Urinary bladder (tissue), 4 donors: Measurements from ENCODE around the gene ATP6V0A1. TPM values are rescaled to one million over a fixed set of nuclear protein-coding genes. Genes with fewer than 3 reads are reported as not detected.
"Not testable (repeated sequence)": the region's sequence is repeated elsewhere in the genome, so short reads cannot be mapped to it uniquely, and the experiment has no call there.

Experiments
- DNase-seq: peaks from one replicate; pipeline ENCODE4 v3.0.0-alpha.2; 2015; ENCODE audit errors: extremely low spot score
- H3K27ac ChIP-seq: one replicate; pipeline ENCODE4 v1.5.1; 2013; ENCODE audit warnings: low read depth, mild to moderate bottlenecking, moderate library complexity
- H3K36me3 ChIP-seq: one replicate; pipeline ENCODE4 v1.6.1; 2013; ENCODE audit warnings: mild to moderate bottlenecking, moderate library complexity; ENCODE audit not compliant: insufficient read depth
- H3K4me1 ChIP-seq: one replicate; pipeline ENCODE4 v1.6.1; 2013; ENCODE audit warnings: mild to moderate bottlenecking, moderate library complexity; ENCODE audit not compliant: insufficient read depth
- H3K4me3 ChIP-seq: one replicate; pipeline ENCODE4 v1.5.1; 2013; ENCODE audit warnings: low read depth, low read length
- WGBS: extraction: QIAGEN DNeasy Blood & Tissue Kit; methylation state at CpG from one replicate; pipeline ENCODE4 v1.1.7; 2013; 5-methylcytosine and 5-hydroxymethylcytosine counted together
- polyA plus RNA-seq: library from polyadenylated mRNA; stranded (reverse); fragments of 200-250 nt; gene quantifications from one replicate; pipeline ENCODE4 v1.2.3, GENCODE V29; 2013
- total RNA-seq: library from RNA; depleted of rRNA; stranded (reverse); fragments of >200 nt; gene quantifications from one replicate; pipeline ENCODE4 v1.2.3, GENCODE V29; 2014
- donor health status: healthy with polysubstance abuse.
- donor health status: healthy.

Gene ATP6V0A1
- total and polyA plus RNA-seq, 2 donors, result 36.5 to 72.1 TPM

GRCh38 chr17:42451270-42451669 is 7.4 kb upstream of the ATP6V0A1 start:
- DNase-seq, H3K27ac ChIP-seq, H3K4me1 ChIP-seq, H3K36me3 ChIP-seq, H3K4me3 ChIP-seq: not testable (repeated sequence)
- WGBS, result 83% methylated on average over 5 of the region's 5 CpGs

- 76% methylated on average over 2 of the region's 2 CpGs for WGBS
- H3K27ac ChIP-seq, result no peak overlapping the region
- DNase-seq, result no peak
- no peak overlapping the region for H3K4me3 ChIP-seq
- no peaks in the 10 kb centered on the region for H3K36me3 ChIP-seq
- no peaks in the 10 kb centered on the region for H3K4me1 ChIP-seq
These were observed 5.2 kb upstream of the ATP6V0A1 start for GRCh38 chr17:42453439-42453838.

DNA sequence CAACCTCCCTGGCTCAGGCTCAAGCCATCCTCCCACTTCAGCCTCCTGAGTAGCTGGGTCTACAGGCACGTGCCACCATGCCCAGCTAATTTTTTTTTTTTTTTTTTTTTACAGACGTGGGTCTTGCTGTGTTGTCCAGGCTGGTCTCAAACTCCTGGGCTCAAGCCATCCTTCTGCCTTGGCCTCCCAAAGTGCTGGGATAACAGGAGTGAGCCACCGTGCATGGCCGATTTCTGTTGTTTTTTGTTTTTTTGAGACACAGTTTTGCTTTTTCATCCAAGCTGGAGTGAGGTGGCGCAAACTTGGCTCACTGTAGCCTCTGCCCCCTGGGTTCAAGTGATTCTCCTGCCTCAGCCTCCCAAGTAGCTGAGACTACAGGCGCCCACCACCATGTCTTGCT is 3.7 kb upstream of the ATP6V0A1 start:
- 93% methylated on average over 6 of the region's 6 CpGs for WGBS
- H3K36me3 ChIP-seq, H3K27ac ChIP-seq, DNase-seq, H3K4me3 ChIP-seq, H3K4me1 ChIP-seq: not testable (repeated sequence)

GRCh38 chr17:42456223-42457106 is 2.2 kb upstream of the ATP6V0A1 start:
- no peak overlapping the region for H3K4me3 ChIP-seq
- no peaks in the 10 kb centered on the region for H3K4me1 ChIP-seq
- no peak for DNase-seq
- H3K36me3 ChIP-seq, result no peaks in the 10 kb centered on the region
- 43% methylated on average over 5 of the region's 5 CpGs for WGBS
- H3K27ac ChIP-seq, result peak overlapping the region; percentile 52

DNA sequence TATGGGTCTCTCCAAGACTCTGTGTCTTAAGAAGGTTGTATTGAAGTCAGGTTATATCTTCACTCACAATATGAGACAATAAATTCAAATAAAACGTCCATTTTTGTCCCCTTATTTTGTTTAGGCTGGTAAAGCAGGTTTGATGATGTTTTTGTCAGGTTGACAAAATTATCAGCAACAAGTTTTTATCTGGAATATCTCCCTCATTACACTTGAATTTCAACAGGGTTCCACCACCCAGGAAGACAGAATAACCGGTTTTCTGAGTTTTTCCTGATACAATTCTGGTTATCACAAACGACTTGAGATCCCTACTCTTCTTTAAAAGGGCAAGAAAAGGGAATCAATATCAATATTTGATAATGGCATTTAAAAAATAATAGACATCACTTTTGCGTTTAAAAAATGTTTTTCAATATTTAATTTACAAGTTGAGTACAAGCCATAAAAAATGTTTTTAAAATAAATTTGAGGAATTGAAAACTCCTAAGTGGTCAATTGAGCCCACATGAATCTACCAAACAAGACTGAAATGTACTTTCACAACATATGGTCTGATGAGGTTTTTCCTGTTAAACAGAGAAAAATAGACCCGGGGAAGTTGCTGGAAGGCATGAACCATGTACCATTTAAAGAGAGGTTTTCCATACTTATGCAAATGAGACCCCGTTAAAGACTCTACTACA is 1.4 kb upstream of the ATP6V0A1 start:
- no peaks in the 10 kb centered on the region for H3K36me3 ChIP-seq
- H3K4me1 ChIP-seq, result no peaks in the 10 kb centered on the region
- H3K4me3 ChIP-seq, result no peak overlapping the region
- WGBS, result 47% methylated on average over 6 of the region's 6 CpGs
- DNase-seq, result no peak
- H3K27ac ChIP-seq, result peak overlapping the region; percentile 71

DNA sequence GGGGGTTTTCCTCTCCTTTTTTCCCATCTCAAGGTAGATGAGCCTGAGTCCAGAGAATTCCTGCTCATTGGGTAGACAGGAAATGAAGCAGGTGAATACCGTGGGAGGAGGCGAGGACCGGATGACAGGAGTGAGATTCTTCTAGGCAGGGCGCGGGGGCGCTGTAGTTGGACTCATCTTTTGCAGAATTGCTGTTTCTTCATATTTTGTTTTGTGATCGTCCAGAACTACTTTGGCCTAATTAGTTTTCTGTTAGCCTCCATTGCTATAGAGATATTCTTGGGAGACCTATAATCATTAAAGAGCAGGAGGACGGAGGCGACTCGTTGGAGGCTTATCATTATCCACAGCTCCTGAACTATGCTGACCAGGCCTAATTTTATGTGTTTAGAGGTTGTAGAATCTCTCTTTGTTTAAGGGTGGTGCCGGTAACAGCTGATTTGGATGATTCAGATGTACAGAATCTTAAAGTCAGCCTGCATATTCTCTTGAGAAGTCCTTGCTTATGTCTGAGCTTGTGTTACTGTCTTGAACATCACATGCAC is 650 bp downstream of the ATP6V0A1 start:
- peak overlapping the region; percentile 95 for H3K27ac ChIP-seq
- H3K36me3 ChIP-seq, result no peaks in the 10 kb centered on the region
- no peak for DNase-seq
- 2% methylated on average over 11 of the region's 11 CpGs for WGBS
- peak overlapping the region; percentile 71 for H3K4me3 ChIP-seq
- H3K4me1 ChIP-seq, result no peaks in the 10 kb centered on the region

- DNase-seq, result no peak
- Histone ChIP-seq H3K36me3 (no peaks in the 10 kb centered on the region), H3K27ac (no peak overlapping the region), H3K4me3 (peak overlapping the region; percentile 71), H3K4me1 (no peaks in the 10 kb centered on the region)
- WGBS, result 6% methylated on average over 6 of the region's 6 CpGs
These were observed 1.2 kb downstream of the ATP6V0A1 start for GRCh38 chr17:42459801-42460281.

DNA sequence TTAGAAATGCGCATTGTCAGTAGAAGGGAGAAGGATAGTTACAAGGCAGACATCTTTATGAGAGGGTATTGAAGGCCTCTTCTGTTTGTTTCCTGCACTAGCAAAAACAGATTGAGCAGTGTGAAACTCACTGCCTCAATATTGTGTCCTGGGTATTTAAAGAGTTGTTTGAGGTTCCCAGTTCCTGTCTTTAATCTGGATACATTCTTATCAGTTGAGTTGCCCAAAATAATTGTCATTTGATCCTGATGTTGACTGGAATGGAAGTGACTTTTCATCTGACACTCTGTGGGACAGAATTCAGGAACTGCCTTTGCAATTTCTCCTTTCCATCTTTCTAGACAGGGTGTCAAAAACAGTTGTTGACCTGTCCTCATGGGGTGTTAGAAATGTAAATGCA is 1.7 kb downstream of the ATP6V0A1 start:
- DNase-seq, result no peak
- no peak overlapping the region for H3K4me3 ChIP-seq
- H3K4me1 ChIP-seq, result no peaks in the 10 kb centered on the region
- no peak overlapping the region for H3K27ac ChIP-seq
- H3K36me3 ChIP-seq, result no peaks in the 10 kb centered on the region
- 87% methylated on average over 1 of the region's 1 CpG for WGBS

GRCh38 chr17:42463976-42464400 is 5.3 kb downstream of the ATP6V0A1 start:
- H3K27ac ChIP-seq, result no peak overlapping the region
- H3K4me1 ChIP-seq, result no peaks in the 10 kb centered on the region
- H3K36me3 ChIP-seq, result peaks cover 1% of the 10 kb centered on the region
- 78% methylated on average over 4 of the region's 4 CpGs for WGBS
- DNase-seq, result no peak
- no peak overlapping the region for H3K4me3 ChIP-seq

DNA sequence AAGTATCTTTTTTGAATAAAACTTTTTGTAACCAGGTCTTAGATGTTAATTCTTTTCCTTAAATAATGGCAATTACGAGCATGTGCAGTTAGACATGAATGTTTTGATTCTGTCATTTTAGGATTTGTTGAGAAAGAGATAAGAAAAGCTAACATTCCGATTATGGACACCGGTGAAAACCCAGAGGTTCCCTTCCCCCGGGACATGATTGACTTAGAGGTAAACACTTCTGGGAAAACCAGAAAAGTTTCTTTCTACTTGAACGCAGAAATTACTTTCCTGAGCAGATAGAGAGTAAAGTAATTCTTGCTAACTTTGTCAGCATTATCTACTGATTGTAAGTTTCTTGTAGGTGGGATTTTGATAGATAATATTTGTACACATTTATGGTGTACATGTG is 9.2 kb downstream of the ATP6V0A1 start:
- H3K4me3 ChIP-seq, result no peak overlapping the region
- DNase-seq, result no peak
- H3K36me3 ChIP-seq, result peaks cover 1% of the 10 kb centered on the region

GRCh38 chr17:42472709-42473521 is 14.2 kb downstream of the ATP6V0A1 start:
- DNase-seq, result no peak
- no peaks in the 10 kb centered on the region for H3K4me1 ChIP-seq
- H3K36me3 ChIP-seq, result peaks cover 3% of the 10 kb centered on the region
- H3K4me3 ChIP-seq, result no peak overlapping the region
- no peak overlapping the region for H3K27ac ChIP-seq
- 70% methylated on average over 8 of the region's 8 CpGs for WGBS

More for the DNA sequence above, 9.2 kb downstream of the ATP6V0A1 start:
- Histone ChIP-seq H3K27ac (no peak overlapping the region), H3K4me1 (no peaks in the 10 kb centered on the region)
- WGBS, result 43% methylated on average over 5 of the region's 5 CpGs

- no peak overlapping the region for H3K27ac ChIP-seq
- no peaks in the 10 kb centered on the region for H3K4me1 ChIP-seq
- 96% methylated on average over 6 of the region's 6 CpGs for WGBS
- no peak overlapping the region for H3K4me3 ChIP-seq
- DNase-seq, result no peak
- peaks cover 6% of the 10 kb centered on the region for H3K36me3 ChIP-seq
These were observed 15.6 kb downstream of the ATP6V0A1 start for GRCh38 chr17:42474276-42474675.

DNA sequence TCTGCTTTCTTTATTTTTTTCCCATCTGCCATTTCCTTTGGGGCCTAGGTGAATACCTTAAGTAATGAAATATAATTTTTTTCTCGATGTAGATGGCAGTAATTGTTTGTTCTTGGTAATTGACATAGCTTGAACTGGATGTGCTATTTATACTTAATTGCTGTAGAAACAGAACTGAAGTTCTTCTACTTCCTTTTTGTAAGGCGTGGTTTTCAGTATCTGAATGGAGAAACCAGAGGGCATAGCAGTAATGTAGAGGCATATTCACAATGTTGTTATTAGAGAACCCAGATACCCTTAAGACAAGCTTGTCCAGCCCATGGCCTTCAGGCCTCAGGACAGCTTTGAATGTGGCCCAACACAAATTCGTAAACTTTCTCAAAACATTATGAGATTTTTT is 16.4 kb downstream of the ATP6V0A1 start:
- peaks cover 9% of the 10 kb centered on the region for H3K36me3 ChIP-seq
- H3K27ac ChIP-seq, result no peak overlapping the region
- DNase-seq, result no peak
- H3K4me3 ChIP-seq, result no peak overlapping the region
- 85% methylated on average over 3 of the region's 3 CpGs for WGBS
- H3K4me1 ChIP-seq, result no peaks in the 10 kb centered on the region
